GM21786 (cell line): ENCODE measurements around the gene PHAX.
"Not testable (repeated sequence)": the region's sequence is repeated elsewhere in the genome, so short reads cannot be mapped to it uniquely, and the experiment has no call there.

Experiments
- ATAC-seq: cut with Tn5 transposase; IDR thresholded peaks from one replicate; pipeline ENCODE4 v1.9.1; 2021; ENCODE audit not compliant: unreplicated experiment

PHAX gene

GRCh38 chr5:126599971-126600630, 646 bp upstream of the PHAX start:
- ATAC-seq = not testable (repeated sequence)

GRCh38 chr5:126603402-126603991, 2.8 kb downstream of the PHAX start:
- ATAC-seq = no peak

DNA sequence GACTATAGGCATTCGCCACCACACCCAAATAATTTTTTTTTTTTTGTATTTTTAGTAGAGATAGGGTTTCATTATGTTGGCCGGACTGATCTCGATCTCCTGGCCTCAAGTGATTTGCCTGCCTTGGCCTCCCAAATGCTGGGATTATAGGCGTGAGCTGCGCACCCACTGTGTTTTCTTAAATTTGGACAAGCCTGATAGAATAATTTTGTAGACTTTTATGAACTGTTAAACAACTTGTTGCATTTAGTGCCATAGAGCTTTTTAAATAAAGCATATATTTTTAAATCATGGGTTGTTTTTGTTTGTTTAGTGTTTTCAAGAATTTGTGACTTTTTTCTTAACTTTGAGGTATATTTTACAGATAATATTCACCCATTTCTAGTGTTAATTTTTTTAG, 4.8 kb downstream of the PHAX start:
- ATAC-seq = no peak

- ATAC-seq = no peak
Observed at GRCh38 chr5:126610160-126610559, 9.4 kb downstream of the PHAX start.

- no peak for ATAC-seq
Observed at GRCh38 chr5:126610616-126611015, 9.9 kb downstream of the PHAX start.

DNA sequence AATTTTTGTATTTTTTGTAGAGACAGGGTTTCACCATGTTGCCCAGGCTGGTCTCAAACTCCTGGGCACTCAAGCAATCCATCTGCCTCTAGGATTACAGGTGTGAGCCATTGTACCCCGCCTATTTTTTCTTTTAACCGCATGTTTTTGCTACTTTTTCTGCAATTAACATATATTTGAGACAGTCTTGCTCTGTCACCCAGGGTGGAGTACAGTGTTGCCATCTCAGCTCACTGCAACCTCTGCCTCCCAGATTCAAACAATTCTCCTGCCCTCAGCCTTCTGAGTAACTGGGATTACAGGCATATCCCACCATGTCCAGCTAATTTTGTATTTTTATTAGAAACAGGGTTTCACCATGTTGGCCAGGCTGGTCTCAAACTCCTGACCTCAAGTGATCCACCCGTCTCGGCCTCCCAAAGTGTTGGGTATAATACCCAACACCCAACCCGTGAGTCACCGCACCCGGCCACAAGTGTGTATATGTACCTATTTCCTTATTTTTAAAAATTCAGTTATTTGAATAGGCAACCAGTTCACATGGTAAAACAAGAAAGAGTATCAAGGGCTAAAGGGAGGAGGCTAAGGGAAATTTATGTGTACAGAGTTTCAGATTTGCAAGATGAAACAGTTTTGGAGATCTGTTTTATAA, 13.3 kb downstream of the PHAX start:
- ATAC-seq = no peak

- peak; percentile 96 for ATAC-seq
Observed at GRCh38 chr5:126615286-126615685, 14.5 kb downstream of the PHAX start.

DNA sequence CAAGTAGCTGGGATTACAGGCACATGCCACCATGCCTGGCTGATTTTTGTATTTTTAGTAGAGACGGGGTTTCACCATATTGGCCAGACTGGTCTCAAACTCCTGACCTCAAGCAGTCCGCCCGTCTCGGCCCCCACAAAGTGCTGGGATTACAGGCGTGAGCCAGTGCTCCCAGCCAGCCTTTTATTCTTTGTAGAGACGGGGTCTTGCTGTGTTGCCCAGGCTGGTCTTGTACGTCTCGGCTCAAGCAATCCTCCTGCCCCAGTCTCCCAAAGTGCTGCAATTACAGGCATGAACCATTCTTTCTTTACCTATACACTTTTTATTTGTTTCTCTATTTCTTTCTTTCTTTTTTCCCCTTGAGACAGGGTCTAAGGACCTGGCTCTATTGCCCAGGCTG, 16.9 kb downstream of the PHAX start:
- ATAC-seq = not testable (repeated sequence)

GRCh38 chr5:126619781-126620180, 19.0 kb downstream of the PHAX start:
- ATAC-seq = no peak

DNA sequence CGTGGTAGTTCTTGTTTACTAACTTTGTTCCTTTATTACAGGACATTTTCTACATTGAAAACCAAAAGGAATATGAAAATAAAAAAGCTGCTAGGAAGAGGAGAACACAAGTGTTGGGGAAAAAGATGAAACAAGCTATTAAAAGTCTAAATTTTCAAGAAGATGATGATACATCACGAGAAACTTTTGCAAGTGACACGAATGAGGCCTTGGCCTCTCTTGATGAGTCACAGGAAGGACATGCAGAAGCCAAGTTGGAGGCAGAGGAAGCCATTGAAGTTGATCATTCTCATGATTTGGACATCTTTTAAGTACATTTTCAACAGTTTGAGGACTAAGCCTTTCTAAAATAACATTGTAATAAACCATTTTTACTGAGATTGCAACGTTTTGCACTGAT, 23.8 kb downstream of the PHAX start:
- ATAC-seq = no peak

DNA sequence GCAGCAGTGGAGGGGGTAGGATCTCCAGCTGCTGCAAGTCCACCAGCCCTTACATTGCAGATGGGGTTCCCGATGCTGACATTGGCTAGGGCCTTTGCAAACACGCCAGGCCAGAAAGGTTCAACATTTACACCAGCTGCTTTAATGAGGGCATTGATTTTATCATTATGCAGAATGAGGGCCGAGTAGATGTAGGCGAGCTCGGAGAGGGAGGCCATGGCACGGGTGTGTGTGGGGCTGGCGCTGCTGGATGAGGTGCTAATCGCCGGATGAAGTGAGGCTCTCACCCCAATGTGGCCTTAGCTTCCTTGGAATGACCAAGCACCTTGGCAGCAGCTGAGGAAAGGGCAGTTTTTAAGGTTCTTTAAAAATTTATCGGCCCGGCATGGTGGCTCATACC, 27.4 kb downstream of the PHAX start:
- ATAC-seq = no peak

DNA sequence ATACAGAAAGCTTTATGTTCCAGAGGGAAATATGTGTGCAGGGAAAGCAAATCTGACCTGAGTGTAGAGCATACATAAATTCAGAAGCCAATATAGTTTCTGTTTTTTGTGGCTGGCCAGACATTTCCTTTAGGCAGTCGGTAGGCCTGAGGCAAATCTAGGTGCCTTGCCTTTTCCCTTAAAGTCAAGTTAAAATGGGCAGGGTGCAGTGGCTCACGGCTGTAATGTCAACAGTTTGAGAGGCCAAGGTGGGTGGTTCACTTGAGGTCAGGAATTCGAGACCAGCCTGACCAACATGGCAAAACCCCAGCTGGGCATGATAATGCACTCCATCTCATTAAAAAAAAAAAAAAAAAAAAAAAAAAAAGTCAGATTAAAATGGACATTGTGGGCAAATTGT, 31.2 kb downstream of the PHAX start:
- ATAC-seq = no peak

DNA sequence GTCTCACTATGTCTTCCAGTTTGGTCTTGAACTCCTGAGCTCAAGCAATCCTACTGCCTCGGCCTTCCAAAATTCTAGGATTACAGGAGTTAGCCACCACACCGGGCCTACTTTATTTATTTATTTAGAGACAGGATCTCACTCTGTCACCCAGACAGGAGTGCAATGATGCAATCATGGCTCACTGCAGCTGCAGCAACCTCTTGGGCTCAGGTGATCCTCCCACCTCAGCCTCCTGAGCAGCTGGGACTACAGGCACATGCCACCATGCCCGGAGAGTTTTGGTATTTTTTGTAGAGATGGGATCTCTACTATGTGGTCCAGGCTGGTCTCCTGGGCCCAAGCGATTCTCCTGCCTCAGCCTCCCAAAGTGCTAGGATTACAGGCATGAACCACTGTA, 32.8 kb downstream of the PHAX start:
- no peak for ATAC-seq

GRCh38 chr5:126635585-126635984, 34.8 kb downstream of the PHAX start:
- no peak for ATAC-seq

DNA sequence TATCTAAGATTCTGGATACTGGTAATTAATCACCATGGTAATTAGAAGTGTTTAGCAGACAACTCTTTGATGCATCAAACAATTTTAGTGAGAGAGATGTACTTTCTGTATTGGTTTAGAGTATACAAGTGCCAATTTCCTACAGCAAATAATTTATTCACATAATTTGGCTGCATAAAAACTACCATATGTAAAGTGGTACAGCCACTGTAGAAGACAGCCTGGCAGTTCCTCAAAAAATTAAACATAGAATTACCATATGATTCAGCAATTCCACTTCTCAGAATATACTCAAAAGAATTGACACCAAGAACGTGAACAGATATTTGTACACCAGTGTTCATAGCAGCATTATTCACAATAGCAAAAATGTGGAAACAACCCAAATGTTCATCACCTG, 36.2 kb downstream of the PHAX start:
- no peak for ATAC-seq

GRCh38 chr5:126640866-126641265, 40.1 kb downstream of the PHAX start:
- no peak for ATAC-seq

- ATAC-seq = no peak
Observed at GRCh38 chr5:126641387-126641786, 40.6 kb downstream of the PHAX start.

- ATAC-seq = no peak
Observed at GRCh38 chr5:126645132-126645531, 44.4 kb downstream of the PHAX start.

- no peak for ATAC-seq
Observed at GRCh38 chr5:126647071-126647470, 46.3 kb downstream of the PHAX start.

DNA sequence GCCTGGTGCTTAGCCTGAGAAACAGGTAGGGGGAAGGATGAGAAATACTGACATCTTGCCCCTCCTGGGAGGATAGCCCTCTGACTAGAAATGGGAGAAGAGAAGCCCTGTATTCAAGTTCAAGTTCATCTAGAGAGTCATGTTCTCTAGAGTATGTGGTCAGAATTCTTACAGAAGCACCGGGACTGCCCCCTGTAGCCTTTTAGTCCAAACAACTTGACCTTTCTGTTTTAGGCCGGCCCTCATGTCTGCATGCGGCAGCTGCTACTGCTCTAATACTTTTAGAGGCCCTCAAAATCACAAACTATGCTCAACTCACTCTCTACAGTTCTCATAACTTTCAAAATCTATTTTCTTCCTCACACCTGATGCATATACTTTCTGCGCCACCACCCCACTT, 47.7 kb downstream of the PHAX start:
- ATAC-seq = no peak

GRCh38 chr5:126649057-126649456, 48.3 kb downstream of the PHAX start:
- ATAC-seq = not testable (repeated sequence)

GRCh38 chr5:126649709-126650108, 49.0 kb downstream of the PHAX start:
- ATAC-seq = not testable (repeated sequence)

DNA sequence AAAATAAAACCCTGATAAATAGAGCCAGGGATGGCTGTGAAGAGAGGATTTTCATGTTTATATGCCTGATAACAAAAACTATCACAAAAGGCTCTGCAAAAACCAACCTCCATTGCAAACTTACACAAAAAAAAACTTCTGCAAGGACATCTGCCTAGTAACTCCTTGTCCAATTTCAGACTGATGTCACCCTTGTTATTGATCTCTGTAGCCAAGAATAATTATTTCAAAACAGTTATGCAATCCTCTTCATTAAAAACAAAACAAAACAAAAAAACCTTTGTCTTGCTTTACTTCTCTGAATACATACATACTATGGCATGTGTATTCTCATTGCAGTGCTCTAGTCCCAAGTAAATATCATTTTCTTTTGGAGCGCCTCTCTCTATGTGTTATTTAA, 49.7 kb downstream of the PHAX start:
- ATAC-seq = no peak
